HCT116 (cell line): ENCODE data around the gene ARHGAP8. TPM values are rescaled to one million over a fixed set of nuclear protein-coding genes. Genes with fewer than 3 reads are reported as not detected.

ENCODE experiments used
- ATAC-seq: fragments of 200-7000 bp; cut with Tn5 transposase; 2 replicates; pipeline ENCODE4 v1.9.1; 2020; ENCODE audit warnings: mild to moderate bottlenecking, moderate library complexity
- BruUV-seq: library from RNA; stranded (reverse); fragments of 400-500 nt; replicated peaks from 2 replicates; lab custom pipeline; 2021; lab: Mats Ljungman, UMichigan
- CTCF ChIA-PET: fragments of 300-600 bp; sonication (Branson Sonifier 250); formaldehyde crosslinking; loops from one replicate; lab custom pipeline; 2021; ENCODE audit warnings: antibody characterized with exemption; lab: Charles Lee
- POLR2A ChIA-PET: fragments of 300-600, 350-600 bp; sonication (Branson Sonifier 250); formaldehyde crosslinking; loops from one replicate; lab custom pipeline; 2021; ENCODE audit warnings: antibody characterized with exemption; lab: Charles Lee
- RAD21 ChIA-PET, 2 experiments: fragments of 300-600 bp; sonication (Branson Sonifier 250); formaldehyde crosslinking; loops; one replicate each; lab custom pipeline; 2023; ENCODE audit warnings: low total read pairs in 2 of 2; ENCODE audit not compliant: uncharacterized antibody in 2 of 2, unreplicated experiment in 2 of 2, low non-redundant PET in 1 of 2; lab: Charles Lee
- DNase-seq: peaks from one replicate; pipeline ENCODE4 v3.0.0-alpha.2; 2010; ENCODE audit warnings: low read depth, low spot score
- H2AFZ ChIP-seq: fragments of 200-600 bp; shearing (Covaris generic), sonication (generic); 2 replicates; pipeline ENCODE4 v1.6.1; 2017; ENCODE audit warnings: low read depth, mixed run types, mixed read lengths, antibody characterized with exemption, low read length; ENCODE audit not compliant: poor library complexity, severe bottlenecking
- H3K27ac ChIP-seq: 2 replicates; pipeline ENCODE4 v1.5.1; 2012; ENCODE audit warnings: low read depth, low read length
- H3K27me3 ChIP-seq: fragments of 200-600 bp; sonication (generic); 2 replicates; pipeline ENCODE4 v1.6.1; 2016; ENCODE audit warnings: mixed run types, low read length, mixed read lengths; ENCODE audit not compliant: insufficient read depth
- H3K36me3 ChIP-seq, 2 experiments: fragments of 200-500 bp in 1 of 2; fragments of 200-600 bp in 1 of 2; sonication (Bioruptor generic) in 1 of 2; sonication (generic) in 1 of 2; 2 replicates each; pipeline versions ENCODE4 v1.5.1 to v1.6.1; 2014 to 2016; ENCODE audit warnings: low read length in 2 of 2, inconsistent platforms in 1 of 2, mixed read lengths in 1 of 2, mixed run types in 1 of 2; ENCODE audit not compliant: insufficient read depth in 2 of 2, control insufficient read depth in 1 of 2
- H3K4me1 ChIP-seq, 2 experiments: fragments of 200-600 bp in 1 of 2; sonication (generic) in 1 of 2; 2 replicates each; pipeline versions ENCODE4 v1.5.1 to v1.6.1; 2012 to 2017; ENCODE audit warnings: low read length in 2 of 2, inconsistent platforms in 1 of 2, mild to moderate bottlenecking in 1 of 2, mixed read lengths in 1 of 2, mixed run types in 1 of 2, moderate library complexity in 1 of 2; ENCODE audit not compliant: insufficient read depth in 2 of 2, control insufficient read depth in 1 of 2
- H3K4me2 ChIP-seq: fragments of 200-600 bp; sonication (generic); 2 replicates; pipeline ENCODE4 v1.6.1; 2017; ENCODE audit warnings: mixed run types, low read length, mixed read lengths
- H3K4me3 ChIP-seq, 2 experiments: fragments of 200-600 bp in 1 of 2; sonication (generic) in 1 of 2; replicated peaks in 1 of 2; 2 replicates each; pipeline ENCODE4 v1.5.1; 2011 to 2016; ENCODE audit warnings: low read length in 2 of 2, control low read depth in 1 of 2, low read depth in 1 of 2, mild to moderate bottlenecking in 1 of 2, mixed read lengths in 1 of 2, mixed run types in 1 of 2
- H3K79me2 ChIP-seq: fragments of 200-600 bp; sonication (generic); 2 replicates; pipeline ENCODE4 v1.6.1; 2017; ENCODE audit warnings: mild to moderate bottlenecking, mixed run types, low read length, moderate library complexity, mixed read lengths; ENCODE audit not compliant: insufficient read depth
- H3K9ac ChIP-seq: fragments of 200-600 bp; sonication (generic); 2 replicates; pipeline ENCODE4 v1.6.1; 2016; ENCODE audit warnings: low read length, mixed read lengths
- H3K9me2 ChIP-seq: fragments of 200-600 bp; sonication (generic), shearing (Covaris generic); 2 replicates; pipeline ENCODE4 v1.6.1; 2017; ENCODE audit warnings: mixed run types, mild to moderate bottlenecking, moderate library complexity; ENCODE audit not compliant: insufficient read depth
- H3K9me3 ChIP-seq, 2 experiments: fragments of 200-500 bp in 1 of 2; fragments of 200-600 bp in 1 of 2; sonication (Bioruptor generic) in 1 of 2; sonication (generic) in 1 of 2; 2 replicates each; pipeline ENCODE4 v1.6.1; 2014 to 2017; ENCODE audit warnings: low read length in 2 of 2, mixed read lengths in 2 of 2, inconsistent platforms in 1 of 2, low read depth in 1 of 2, mild to moderate bottlenecking in 1 of 2, mixed run types in 1 of 2, moderate library complexity in 1 of 2; ENCODE audit not compliant: control insufficient read depth in 1 of 2, insufficient read depth in 1 of 2
- H4K20me1 ChIP-seq: fragments of 200-600 bp; sonication (generic), shearing (Covaris generic); 2 replicates; pipeline ENCODE4 v1.6.1; 2017; ENCODE audit warnings: mixed run types, mild to moderate bottlenecking, moderate library complexity; ENCODE audit not compliant: insufficient read depth
- EZH2 ChIP-seq: fragments of 200-600 bp; sonication (generic); IDR thresholded peaks from 2 replicates; pipeline ENCODE4 v1.6.1; 2017; ENCODE audit warnings: antibody characterized with exemption, mixed run types
- JUND ChIP-seq: IDR thresholded peaks from 2 replicates; pipeline ENCODE4 v1.6.1; 2012
- POLR2A ChIP-seq: IDR thresholded peaks from 2 replicates; pipeline ENCODE4 v1.7.0; 2011; ENCODE audit warnings: borderline replicate concordance; ENCODE audit not compliant: insufficient read depth, insufficient read length; ENCODE audit errors: extremely low read depth
- POLR2AphosphoS5 ChIP-seq: IDR thresholded peaks from 2 replicates; pipeline ENCODE4 v1.6.1; 2011; ENCODE audit warnings: mild to moderate bottlenecking, low read depth, low read length, moderate library complexity
- RAD21 ChIP-seq: IDR thresholded peaks from 2 replicates; pipeline ENCODE4 v1.6.1; 2012; ENCODE audit warnings: low read depth, mild to moderate bottlenecking
- SIN3A ChIP-seq: IDR thresholded peaks from 2 replicates; pipeline ENCODE4 v1.6.1; 2012; ENCODE audit warnings: low read depth
- SP1 ChIP-seq: IDR thresholded peaks from 2 replicates; pipeline ENCODE4 v1.6.1; 2012; ENCODE audit warnings: low read depth
- YY1 ChIP-seq: IDR thresholded peaks from 2 replicates; pipeline ENCODE4 v1.6.1; 2011; ENCODE audit warnings: low read length, low read depth, moderate library complexity, mild to moderate bottlenecking; ENCODE audit not compliant: insufficient replicate concordance; ENCODE audit errors: extremely low read depth
- intact Hi-C: fragments of 100-400 bp; cut with micrococcal nuclease; formaldehyde crosslinking; loops from 2 replicates; pipeline ENCODE4 v1.10.0; 2022
- total RNA-seq: library from RNA; stranded (reverse); gene quantifications from one replicate; pipeline ENCODE4 v1.2.1, GENCODE V29; 2021; ENCODE audit not compliant: unreplicated experiment
- TF ChIP-seq, protein P1 (sequence below): IDR thresholded peaks from 2 replicates; pipeline ENCODE4 v1.6.1; 2012
- TF ChIP-seq, protein P2 (sequence below), 3 experiments: fragments of 200-600 bp in 1 of 3; sonication (generic) in 1 of 3; IDR thresholded peaks in 2 of 3; conservative IDR thresholded peaks in 1 of 3; 2 replicates each; pipeline ENCODE4 v1.5.1; 2012 to 2017; ENCODE audit warnings: low read depth in 2 of 3, low read length in 2 of 3, antibody characterized with exemption in 1 of 3, borderline replicate concordance in 1 of 3, control low read depth in 1 of 3, mild to moderate bottlenecking in 1 of 3, mixed read lengths in 1 of 3, mixed run types in 1 of 3, moderate library complexity in 1 of 3; ENCODE audit not compliant: insufficient read depth in 1 of 3
- TF ChIP-seq, protein P3 (sequence below): IDR thresholded peaks from 2 replicates; pipeline ENCODE4 v1.6.1; 2012

Gene ARHGAP8
- total RNA-seq, 1 experiment from 2014 or later = 67.5 TPM

DNA sequence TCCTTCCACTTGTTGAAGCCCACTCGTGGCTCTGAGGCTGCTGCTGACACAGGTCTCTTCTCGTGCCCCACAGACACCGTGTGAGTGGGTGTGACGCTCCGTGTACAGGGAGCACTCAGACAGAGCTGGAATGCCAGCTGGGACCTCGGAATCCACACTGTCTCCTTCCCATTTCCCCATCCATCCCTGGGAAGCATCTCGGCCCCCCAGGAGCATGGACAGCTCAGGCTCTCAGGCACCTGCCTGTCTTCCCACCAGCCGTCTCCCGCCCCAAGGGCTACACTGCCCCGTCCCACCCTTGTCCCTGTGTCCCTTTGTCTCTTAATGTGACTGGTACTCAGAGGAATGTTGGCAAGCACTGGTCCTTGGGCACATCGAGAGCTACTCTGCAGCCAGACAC is 63.8 kb downstream of the ARHGAP8 start:
- Histone ChIP-seq H3K79me2 (no peaks in the 10 kb centered on the region), H2AFZ (no peak overlapping the region), H3K36me3 (no peaks in the 10 kb centered on the region; a peak in 2 of 4 replicates), H3K9me2 (no peaks in the 10 kb centered on the region), H3K4me1 (no peaks in the 10 kb centered on the region), H3K4me2 (no peak overlapping the region), H3K9ac (no peak overlapping the region), H3K9me3 (no peaks in the 10 kb centered on the region), H4K20me1 (no peaks in the 10 kb centered on the region), H3K27ac (no peak overlapping the region), H3K27me3 (no peaks in the 10 kb centered on the region), H3K4me3 (no peak overlapping the region)
- RAD21 ChIA-PET = no interaction called here
- ATAC-seq (no peak), DNase-seq (no peak)
- POLR2A ChIA-PET = no interaction called here
- CTCF ChIA-PET = no interaction called here
- intact Hi-C loops = no loop called here
- TF ChIP-seq YY1 (no peak), POLR2A (no peak)
- TF ChIP-seq, protein P1, sequence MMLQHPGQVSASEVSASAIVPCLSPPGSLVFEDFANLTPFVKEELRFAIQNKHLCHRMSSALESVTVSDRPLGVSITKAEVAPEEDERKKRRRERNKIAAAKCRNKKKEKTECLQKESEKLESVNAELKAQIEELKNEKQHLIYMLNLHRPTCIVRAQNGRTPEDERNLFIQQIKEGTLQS = no peak
- TF ChIP-seq, protein P2, sequence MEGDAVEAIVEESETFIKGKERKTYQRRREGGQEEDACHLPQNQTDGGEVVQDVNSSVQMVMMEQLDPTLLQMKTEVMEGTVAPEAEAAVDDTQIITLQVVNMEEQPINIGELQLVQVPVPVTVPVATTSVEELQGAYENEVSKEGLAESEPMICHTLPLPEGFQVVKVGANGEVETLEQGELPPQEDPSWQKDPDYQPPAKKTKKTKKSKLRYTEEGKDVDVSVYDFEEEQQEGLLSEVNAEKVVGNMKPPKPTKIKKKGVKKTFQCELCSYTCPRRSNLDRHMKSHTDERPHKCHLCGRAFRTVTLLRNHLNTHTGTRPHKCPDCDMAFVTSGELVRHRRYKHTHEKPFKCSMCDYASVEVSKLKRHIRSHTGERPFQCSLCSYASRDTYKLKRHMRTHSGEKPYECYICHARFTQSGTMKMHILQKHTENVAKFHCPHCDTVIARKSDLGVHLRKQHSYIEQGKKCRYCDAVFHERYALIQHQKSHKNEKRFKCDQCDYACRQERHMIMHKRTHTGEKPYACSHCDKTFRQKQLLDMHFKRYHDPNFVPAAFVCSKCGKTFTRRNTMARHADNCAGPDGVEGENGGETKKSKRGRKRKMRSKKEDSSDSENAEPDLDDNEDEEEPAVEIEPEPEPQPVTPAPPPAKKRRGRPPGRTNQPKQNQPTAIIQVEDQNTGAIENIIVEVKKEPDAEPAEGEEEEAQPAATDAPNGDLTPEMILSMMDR (IDR thresholded peaks at IDR 0.05 in 2 of 3, conservative IDR thresholded peaks at IDR 0.05 in 1 of 3; ENCODE audit: borderline replicate concordance in 1 of 3, insufficient read depth in 1 of 3, low read depth in 2 of 3, low read length in 2 of 3) = no peak
- no TSS peak for BruUV-seq

DNA sequence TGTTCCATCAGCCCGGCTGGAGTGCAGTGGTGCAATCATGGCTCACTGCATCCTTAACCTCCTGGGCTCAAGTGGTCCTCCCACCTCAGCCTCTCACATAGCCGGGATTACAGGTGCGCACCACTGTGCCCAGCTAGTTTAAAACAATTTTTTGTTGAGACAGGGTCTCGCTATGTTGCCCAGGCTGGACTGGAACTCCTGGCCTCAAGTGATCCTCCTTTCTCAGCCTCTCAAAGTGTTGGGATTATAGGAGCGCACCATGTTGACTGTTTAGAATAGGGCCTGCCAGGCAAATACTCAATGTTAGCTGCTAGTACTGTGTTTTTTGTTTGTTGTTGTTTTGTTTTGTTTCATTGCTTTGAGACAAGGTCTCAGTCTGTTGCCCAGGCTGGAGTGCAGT is 66.4 kb downstream of the ARHGAP8 start:
- intact Hi-C loops = no loop called here

More for the DNA sequence above, 66.4 kb downstream of the ARHGAP8 start:
- Histone ChIP-seq H3K36me3 (peaks cover 4 to 16% of the 10 kb centered on the region in 2 experiments; a peak in 3 of 4 replicates), H3K9ac (no peak overlapping the region), H3K27me3 (no peaks in the 10 kb centered on the region), H4K20me1 (no peaks in the 10 kb centered on the region), H3K4me1 (no peaks in the 10 kb centered on the region), H3K79me2 (no peaks in the 10 kb centered on the region), H3K4me3 (no peak overlapping the region), H2AFZ (no peak overlapping the region), H3K27ac (no peak overlapping the region), H3K9me3 (no peaks in the 10 kb centered on the region), H3K4me2 (no peak overlapping the region), H3K9me2 (no peaks in the 10 kb centered on the region)
- CTCF ChIA-PET = no interaction called here
- no peak for ATAC-seq
- no peak for TF ChIP-seq YY1
- TF ChIP-seq SP1 = no peak
- no peak for TF ChIP-seq POLR2A
- TF ChIP-seq EZH2 = no peak
- TF ChIP-seq POLR2AphosphoS5 = no peak
- TF ChIP-seq JUND = no peak
- no peak for TF ChIP-seq RAD21
- TF ChIP-seq SIN3A = no peak
- TF ChIP-seq, protein P2 (IDR thresholded peaks at IDR 0.05 in 2 of 3, conservative IDR thresholded peaks at IDR 0.05 in 1 of 3; ENCODE audit: borderline replicate concordance in 1 of 3, insufficient read depth in 1 of 3, low read depth in 2 of 3, low read length in 2 of 3) = no peak
- TF ChIP-seq, protein P3, sequence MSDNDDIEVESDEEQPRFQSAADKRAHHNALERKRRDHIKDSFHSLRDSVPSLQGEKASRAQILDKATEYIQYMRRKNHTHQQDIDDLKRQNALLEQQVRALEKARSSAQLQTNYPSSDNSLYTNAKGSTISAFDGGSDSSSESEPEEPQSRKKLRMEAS = no peak
- POLR2A ChIA-PET = no interaction called here
- RAD21 ChIA-PET = no interaction called here
- no TSS peak for BruUV-seq
- DNase-seq = no peak
